CD1c-positive myeloid dendritic cell (primary cell): ENCODE results near the gene COL6A5.

Source experiments
- DNase-seq: peaks from one replicate; pipeline ENCODE4 v3.0.0-alpha.2; 2016; ENCODE audit errors: extremely low spot score

COL6A5 gene

DNA sequence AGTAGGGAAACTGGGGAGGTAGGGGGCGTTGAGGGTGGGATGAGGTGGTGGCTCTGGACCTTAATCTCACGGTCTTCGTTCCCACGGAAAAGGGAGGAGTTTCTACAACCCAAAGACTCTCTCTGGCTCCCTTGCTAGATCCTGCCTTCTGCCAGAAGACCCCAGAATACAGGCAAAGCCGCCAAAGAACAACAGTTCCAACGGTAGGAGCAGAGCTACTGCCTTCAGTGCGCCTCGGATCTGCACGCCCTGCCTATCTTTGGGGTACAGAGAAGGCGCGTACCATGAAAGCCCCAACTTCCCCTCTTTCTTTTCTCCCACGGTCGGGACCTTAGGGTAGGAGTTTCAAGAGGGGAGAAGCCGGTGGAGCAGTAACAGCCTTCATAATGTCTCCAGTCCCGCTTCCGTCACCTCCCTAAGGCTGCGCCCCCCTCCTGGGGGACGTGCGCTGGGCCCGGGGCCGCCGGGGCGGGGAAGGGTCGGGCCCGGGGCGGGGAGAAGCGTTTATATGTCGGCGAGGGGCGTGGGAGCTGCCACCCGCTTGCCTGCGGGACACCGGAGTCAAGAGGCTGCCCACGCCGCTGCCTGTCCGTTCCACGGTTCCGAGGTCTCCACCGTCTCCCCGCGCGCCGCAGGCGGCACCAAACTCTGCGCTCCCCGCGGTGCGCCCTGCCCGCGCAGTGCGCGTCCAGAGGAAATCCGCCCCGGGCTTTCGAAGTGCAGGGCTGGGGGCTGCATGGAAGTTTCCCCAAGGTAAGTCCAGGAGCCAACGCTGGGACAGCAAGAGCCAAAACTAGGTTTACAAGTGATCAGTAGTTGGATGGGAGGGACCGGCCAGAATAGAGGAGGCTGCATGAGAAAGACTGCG lies 171.4 kb downstream of the COL6A5 start, which contains the start of gene COL6A6:
COL6A6 (plus strand) TSS at position 533 of the 868 bp plus-strand sequence. CDS start 43,188 bp downstream, outside the sequence.
- DNase-seq, result no peak

DNA sequence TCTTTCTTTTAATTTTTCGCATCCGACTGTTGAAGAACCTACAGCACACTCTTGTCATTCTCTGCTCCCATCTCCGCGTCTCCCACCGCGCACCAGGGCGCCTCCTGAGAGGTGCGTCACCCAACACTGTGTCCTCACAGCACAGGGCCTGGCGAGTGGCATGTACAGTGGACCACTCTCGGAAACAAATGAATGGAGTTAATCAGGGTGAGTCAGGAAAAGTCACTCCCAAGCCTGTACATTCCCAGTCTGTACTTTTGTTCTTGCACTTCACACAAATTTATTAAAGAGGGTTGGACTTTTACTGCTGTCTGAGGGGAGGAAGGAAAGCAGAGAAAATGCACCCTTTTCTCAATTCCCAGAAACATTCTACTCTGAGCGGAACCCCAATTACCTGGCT lies 172.1 kb downstream of the COL6A5 start:
- no peak for DNase-seq

DNA sequence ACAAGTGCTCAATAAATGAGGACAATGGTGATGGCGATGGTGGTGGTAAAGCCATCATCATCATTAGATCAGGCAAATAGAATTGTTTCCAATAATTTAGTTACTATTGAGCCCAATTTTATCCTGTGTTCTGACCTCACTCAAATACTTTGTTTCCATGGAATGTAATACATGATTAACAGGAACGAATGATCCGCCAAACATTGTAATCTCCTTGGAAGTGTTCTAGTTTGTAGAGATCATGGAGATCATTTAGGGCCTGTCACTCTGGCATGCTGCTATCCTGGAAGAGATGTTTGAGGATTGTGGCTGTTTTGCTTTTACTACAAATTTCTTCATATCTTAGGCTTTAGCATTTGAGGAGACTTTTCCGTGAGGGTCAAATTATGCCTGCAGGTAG lies 174.3 kb downstream of the COL6A5 start:
- no peak for DNase-seq

DNA sequence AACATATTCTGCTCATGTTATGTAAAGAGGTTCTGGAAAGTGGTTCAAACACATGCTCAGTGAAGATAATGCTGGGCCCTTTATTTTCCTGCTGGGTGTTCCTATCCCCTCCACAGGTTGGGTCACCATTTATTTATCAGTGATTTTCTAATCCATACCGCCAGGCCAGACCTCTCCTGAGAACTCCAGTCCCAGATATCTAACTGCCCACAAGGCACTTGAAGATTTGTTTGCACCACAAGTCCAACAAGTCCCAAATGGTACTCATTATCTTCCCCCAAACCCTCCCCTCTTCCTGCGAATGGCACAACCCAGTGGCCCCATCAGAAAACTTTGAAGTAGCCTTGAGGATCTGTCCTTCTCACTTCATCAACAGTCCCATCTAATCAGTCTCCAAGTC lies 176.9 kb downstream of the COL6A5 start:
- no peak for DNase-seq

DNA sequence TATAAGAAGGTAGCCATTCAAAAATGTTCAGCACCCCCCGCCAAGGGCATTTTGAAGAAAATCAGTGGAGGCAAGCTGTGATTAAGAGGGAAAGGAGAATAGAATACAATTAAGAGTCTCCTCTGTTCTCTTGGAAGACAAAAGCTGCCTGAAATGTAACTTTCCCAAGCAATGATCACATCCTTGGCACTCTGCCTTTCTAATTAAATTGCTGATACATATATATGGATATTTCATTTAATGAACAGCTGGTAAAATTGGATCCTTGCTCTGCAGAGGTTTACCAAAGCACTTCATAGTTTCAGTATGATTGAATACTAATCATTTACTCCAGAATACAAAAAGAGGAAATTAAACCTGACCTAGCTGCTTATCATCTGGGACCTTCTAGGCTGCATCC lies 182.0 kb downstream of the COL6A5 start:
- no peak for DNase-seq

DNA sequence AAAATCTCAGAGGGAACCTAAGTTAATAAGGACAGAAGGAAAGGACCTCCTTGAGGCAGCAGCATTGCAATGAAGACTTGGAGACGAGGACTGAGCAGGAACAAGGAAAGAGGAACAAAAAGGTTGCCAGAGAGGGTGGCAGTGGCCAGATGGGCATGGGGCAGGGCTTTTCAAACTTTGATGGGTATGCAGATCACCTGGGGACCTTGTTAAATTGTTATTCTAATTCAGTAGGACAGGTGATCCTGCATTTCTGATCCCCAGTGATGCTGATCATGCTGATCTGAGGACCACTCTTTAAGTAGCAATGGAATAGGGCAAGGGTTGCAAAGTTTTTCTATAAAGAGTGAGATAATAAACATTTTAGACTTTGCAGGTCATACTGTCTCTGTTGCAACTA lies 182.6 kb downstream of the COL6A5 start:
- DNase-seq, result no peak

DNA sequence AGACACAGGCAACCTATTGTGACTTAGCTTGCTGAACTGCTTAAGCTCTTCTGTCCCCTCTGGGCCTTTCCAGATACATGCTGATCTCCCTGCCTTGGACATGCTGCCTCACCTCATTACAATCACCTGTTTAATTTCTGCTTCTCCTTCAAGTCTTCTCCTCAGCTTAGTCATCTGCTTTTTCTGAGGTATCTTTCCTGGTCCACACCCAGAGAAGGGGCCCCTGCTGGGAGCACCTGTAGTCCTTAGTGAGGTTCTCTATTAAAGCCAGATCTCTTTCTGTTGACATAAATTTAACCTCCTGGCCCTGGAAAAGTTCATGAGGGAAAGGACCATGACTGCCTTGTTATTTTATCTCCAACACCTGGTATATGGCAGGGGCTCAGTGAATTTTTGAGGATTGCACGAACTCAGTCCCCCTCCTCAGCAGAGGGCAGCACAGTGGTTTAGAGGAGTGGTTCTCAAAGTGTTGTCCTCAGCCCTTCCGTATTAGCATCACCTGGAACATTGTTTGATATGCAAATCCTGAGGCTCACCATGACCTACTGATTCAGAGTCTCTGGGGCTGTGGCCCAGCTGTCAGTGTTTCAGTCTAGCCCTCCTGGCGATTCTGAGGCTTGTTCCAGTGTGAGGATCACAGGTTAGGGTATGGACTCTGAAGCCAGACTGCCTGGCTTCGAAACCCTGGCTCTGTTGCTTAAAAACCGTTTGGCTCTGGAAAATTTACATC lies 184.2 kb downstream of the COL6A5 start:
- no peak for DNase-seq

DNA sequence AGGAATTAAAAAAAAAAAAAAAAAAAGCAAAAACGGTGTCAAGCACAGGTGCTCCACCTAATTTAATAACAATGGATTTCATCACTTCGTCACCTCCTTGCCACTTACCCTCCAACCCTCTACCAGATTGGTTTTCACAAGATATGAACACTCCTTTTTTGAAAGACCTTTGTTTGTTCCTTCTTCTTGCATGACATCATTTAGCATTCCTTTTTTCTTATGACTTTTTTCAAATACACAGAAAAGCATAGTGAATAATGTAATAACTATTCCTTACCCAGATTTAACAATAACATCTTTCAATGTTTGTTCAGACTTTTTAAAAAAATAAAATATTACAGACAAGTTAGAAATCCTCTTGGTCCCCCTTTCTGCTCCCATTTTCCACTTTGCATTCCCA lies 187.8 kb downstream of the COL6A5 start:
- DNase-seq, result no peak
